HepG2 (cell line): ENCODE measurements around the gene HBA2. TPM values are rescaled to one million over a fixed set of nuclear protein-coding genes. Genes with fewer than 3 reads are reported as not detected.
"Not testable (repeated sequence)": the region's sequence is repeated elsewhere in the genome, so short reads cannot be mapped to it uniquely, and the experiment has no call there.

Experiments used
- ATAC-seq: fragments of 200-7000 bp; cut with Tn5 transposase; 3 replicates; pipeline ENCODE4 v1.9.1; 2020; ENCODE audit warnings: mild to moderate bottlenecking, moderate library complexity
- BruUV-seq: library from RNA; stranded (reverse); fragments of 400-500 nt; replicated peaks from 2 replicates; lab custom pipeline; 2021; lab: Mats Ljungman, UMichigan
- CTCF ChIA-PET: fragments of 300-600 bp; formaldehyde crosslinking; extraction: SDS; loops from one replicate; lab custom pipeline; 2021; ENCODE audit warnings: low total read pairs, inconsistent platforms, low intra/inter-chr PET ratio; lab: Yijun Ruan, JAX
- POLR2A ChIA-PET: fragments of 350-600 bp; sonication (Branson Sonifier 250); formaldehyde crosslinking; loops from one replicate; lab custom pipeline; 2020; ENCODE audit warnings: antibody characterized with exemption, inconsistent platforms; lab: Yijun Ruan, JAX
- DNase-seq: peaks from one replicate; pipeline ENCODE4 v3.0.0-alpha.2; 2015; ENCODE audit warnings: low spot score
- FAIRE-seq: peaks from 3 replicates; lab custom pipeline; 2011; peaks lifted over from hg19 to GRCh38; lab: Jason Lieb, UNC
- H2AFZ ChIP-seq: one replicate; pipeline ENCODE4 v1.6.1; 2011; ENCODE audit warnings: low read length, inconsistent platforms
- H3K27ac ChIP-seq: fragments of 300-600 bp; 3 replicates; pipeline ENCODE4 v1.8.0; 2011; ENCODE audit warnings: mixed run types, mild to moderate bottlenecking, mixed read lengths, low read length, inconsistent platforms; ENCODE audit not compliant: insufficient read depth; ENCODE audit errors: extremely low read length
- H3K27me3 ChIP-seq, 2 experiments: fragments of 200-600 bp in 1 of 2; 2 replicates in 1 of 2; 3 replicates in 1 of 2; pipeline versions ENCODE4 v1.6.0 to v1.8.0; 2011; ENCODE audit warnings: low read length in 2 of 2, mild to moderate bottlenecking in 2 of 2, moderate library complexity in 2 of 2, inconsistent platforms in 1 of 2; ENCODE audit not compliant: insufficient read depth in 2 of 2, control insufficient read depth in 1 of 2
- H3K36me3 ChIP-seq, 2 experiments: fragments of 200-600 bp in 1 of 2; replicated peaks in 1 of 2; 2 replicates in 1 of 2; 3 replicates in 1 of 2; pipeline versions ENCODE4 v1.5.1 to v1.8.0; 2011; ENCODE audit warnings: low read length in 2 of 2, inconsistent platforms in 1 of 2; ENCODE audit not compliant: insufficient read depth in 2 of 2, control insufficient read depth in 1 of 2
- H3K4me1 ChIP-seq: 2 replicates; pipeline ENCODE4 v1.5.1; 2012; ENCODE audit warnings: low read length, inconsistent platforms; ENCODE audit not compliant: insufficient read depth
- H3K4me2 ChIP-seq: 2 replicates; pipeline ENCODE4 v1.6.0; 2011; ENCODE audit warnings: low read depth, low read length, inconsistent platforms
- H3K4me3 ChIP-seq, 3 experiments: fragments of 200-600 bp in 1 of 3; sonication (generic), shearing (Covaris generic) in 1 of 3; replicated peaks in 1 of 3; 2 replicates each; pipeline ENCODE4 v1.5.1; 2011 to 2016; ENCODE audit warnings: low read length in 3 of 3, inconsistent platforms in 2 of 3, low read depth in 2 of 3, mild to moderate bottlenecking in 2 of 3, control low read depth in 1 of 3, mixed read lengths in 1 of 3; ENCODE audit not compliant: insufficient read depth in 1 of 3
- H3K79me2 ChIP-seq: one replicate; pipeline ENCODE4 v1.6.1; 2011; ENCODE audit warnings: low read length, inconsistent platforms; ENCODE audit not compliant: insufficient read depth
- H3K9ac ChIP-seq: 2 replicates; pipeline ENCODE4 v1.6.0; 2011; ENCODE audit warnings: mild to moderate bottlenecking, low read depth, low read length, inconsistent platforms; ENCODE audit not compliant: insufficient read depth
- H3K9me3 ChIP-seq: 2 replicates; pipeline ENCODE4 v1.5.1; 2012; ENCODE audit warnings: mild to moderate bottlenecking, low read length
- H4K20me1 ChIP-seq: 2 replicates; pipeline ENCODE4 v1.6.0; 2011; ENCODE audit warnings: inconsistent platforms, mild to moderate bottlenecking, low read length, moderate library complexity; ENCODE audit not compliant: insufficient read depth
- IKZF1 ChIP-seq: fragments of 450-650 bp; IDR thresholded peaks from 2 replicates; pipeline ENCODE4 v1.7.1; 2016
- IKZF4 ChIP-seq: sonication (generic); formaldehyde crosslinking; IDR thresholded peaks from 2 replicates; pipeline ENCODE4 v1.5.1; 2020; ENCODE audit warnings: borderline replicate concordance, mild to moderate bottlenecking, low read depth, missing genetic modification reagents; ENCODE audit errors: not compliant biosample characterization
- IKZF5 ChIP-seq: IDR thresholded peaks from 2 replicates; pipeline ENCODE4 v1.6.1; 2018; ENCODE audit warnings: missing genetic modification reagents, mild to moderate bottlenecking, missing compliant biosample characterization
- SKI ChIP-seq: fragments of 450-650 bp; IDR thresholded peaks from one replicate; pipeline ENCODE4 v1.6.1; 2018; ENCODE audit warnings: mild to moderate bottlenecking; ENCODE audit not compliant: partially characterized antibody
- ZFP62 ChIP-seq: sonication (generic); formaldehyde crosslinking; IDR thresholded peaks from 2 replicates; pipeline ENCODE4 v1.4.0; 2020; ENCODE audit warnings: missing genetic modification reagents
- ZMYM4 ChIP-seq: sonication (generic); formaldehyde crosslinking; IDR thresholded peaks from 2 replicates; pipeline ENCODE4 v1.8.1; 2023; ENCODE audit warnings: mild to moderate bottlenecking, missing genetic modification reagents
- ZNF350 ChIP-seq: sonication (generic); formaldehyde crosslinking; IDR thresholded peaks from 2 replicates; pipeline ENCODE4 v1.4.0; 2020; ENCODE audit warnings: mild to moderate bottlenecking, low read depth, missing genetic modification reagents, borderline replicate concordance
- ZNF557 ChIP-seq: sonication (generic); formaldehyde crosslinking; IDR thresholded peaks from 2 replicates; pipeline ENCODE4 v1.4.0; 2020; ENCODE audit warnings: missing genetic modification reagents
- ZNF572 ChIP-seq: sonication (generic); formaldehyde crosslinking; IDR thresholded peaks from 2 replicates; pipeline ENCODE4 v1.5.1; 2020; ENCODE audit warnings: mild to moderate bottlenecking, missing genetic modification reagents
- WGBS: methylation state at CpG from one replicate; pipeline ENCODE4 v1.1.6; 2017; ENCODE audit warnings: low lambda C conversion rate; 5-methylcytosine and 5-hydroxymethylcytosine counted together
- in situ Hi-C: cut with HindIII; loops from 2 replicates; pipeline ENCODE4 v1.10.0; 2017; ENCODE audit warnings: low pct_unique_long_range_greater_than_20kb; ENCODE audit not compliant: extremely low pct_ligation_motif_present
- intact Hi-C: fragments of 100-400 bp; cut with micrococcal nuclease; formaldehyde crosslinking; loops from one replicate; pipeline ENCODE4 v1.10.0; 2022; ENCODE audit not compliant: unreplicated experiment
- polyA plus RNA-seq, 8 experiments: library from polyadenylated mRNA; depleted of rRNA in 3 of 8; stranded (reverse) in 7 of 8; unstranded in 1 of 8; fragments of >200 nt; fragmentation: Illumina TruSeq in 4 of 8; extraction: Trizol in 4 of 8; gene quantifications; 2 replicates each; pipeline versions ENCODE4 v1.2.1 to v1.2.3, GENCODE V29; 2011 to 2016; ENCODE audit warnings: low read depth in 4 of 8, missing spikeins in 1 of 8, mixed read lengths in 1 of 8; ENCODE audit not compliant: insufficient read depth in 1 of 8
- total RNA-seq, 5 experiments: library from RNA; depleted of rRNA; stranded (reverse); fragments of >200 nt; fragmentation: Illumina TruSeq; extraction: Trizol; gene quantifications; 2 replicates each; pipeline ENCODE4 v1.2.3, GENCODE V29; 2016; ENCODE audit warnings: low read depth in 1 of 5
- TF ChIP-seq, protein P1 (sequence below): sonication (generic); formaldehyde crosslinking; IDR thresholded peaks from 2 replicates; pipeline ENCODE4 v1.4.0; 2020; ENCODE audit warnings: missing genetic modification reagents
- TF ChIP-seq, protein P2 (sequence below): sonication (generic); formaldehyde crosslinking; IDR thresholded peaks from 2 replicates; pipeline ENCODE4 v1.8.0; 2022; ENCODE audit warnings: missing genetic modification reagents, low read depth, mild to moderate bottlenecking, borderline replicate concordance

HBA2 gene
- total and polyA plus RNA-seq, 2 of the 13 experiments (the other 11 are each of a cell fraction or from before 2014, with no cell fraction given), result not detected

GRCh38 chr16:170788-171187 is 1.9 kb upstream of the HBA2 start:
- TF ChIP-seq ZMYM4 (CRISPR knock-in tag) (no peak), IKZF5 (CRISPR knock-in tag) (no peak), ZNF557 (CRISPR knock-in tag) (no peak), SKI (no peak), ZNF350 (no peak), IKZF4 (CRISPR knock-in tag) (no peak), ZFP62 (CRISPR knock-in tag) (no peak), IKZF1 (no peak), ZNF572 (CRISPR knock-in tag) (no peak)
- TF ChIP-seq, protein P1, sequence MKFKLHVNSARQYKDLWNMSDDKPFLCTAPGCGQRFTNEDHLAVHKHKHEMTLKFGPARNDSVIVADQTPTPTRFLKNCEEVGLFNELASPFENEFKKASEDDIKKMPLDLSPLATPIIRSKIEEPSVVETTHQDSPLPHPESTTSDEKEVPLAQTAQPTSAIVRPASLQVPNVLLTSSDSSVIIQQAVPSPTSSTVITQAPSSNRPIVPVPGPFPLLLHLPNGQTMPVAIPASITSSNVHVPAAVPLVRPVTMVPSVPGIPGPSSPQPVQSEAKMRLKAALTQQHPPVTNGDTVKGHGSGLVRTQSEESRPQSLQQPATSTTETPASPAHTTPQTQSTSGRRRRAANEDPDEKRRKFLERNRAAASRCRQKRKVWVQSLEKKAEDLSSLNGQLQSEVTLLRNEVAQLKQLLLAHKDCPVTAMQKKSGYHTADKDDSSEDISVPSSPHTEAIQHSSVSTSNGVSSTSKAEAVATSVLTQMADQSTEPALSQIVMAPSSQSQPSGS (CRISPR knock-in tag), result no peak
- TF ChIP-seq, protein P2, sequence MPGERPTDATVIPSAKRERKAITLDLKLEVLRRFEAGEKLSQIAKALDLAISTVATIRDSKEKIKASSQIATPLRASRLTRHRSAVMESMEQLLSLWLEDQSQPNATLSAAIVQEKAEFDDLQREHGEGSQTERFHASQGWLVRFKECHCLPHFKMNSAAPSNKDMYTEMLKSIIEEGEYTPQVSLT (CRISPR knock-in tag), result no peak
- POLR2A ChIA-PET, result no interaction called here
- H3K9me3 ChIP-seq, result no peaks in the 10 kb centered on the region
- in situ Hi-C loops (no loop called here), intact Hi-C loops (no loop called here)
- no peaks in the 10 kb centered on the region for H3K36me3 ChIP-seq
- FAIRE-seq (no peak), ATAC-seq (no peak), DNase-seq (no peak)
- WGBS, result 59% methylated on average over 1 of the region's 1 CpG
- H3K27ac ChIP-seq, result no peak overlapping the region
- 0 out of 2 replicates have a peak, but pooled peaks cover 16% of the 10 kb centered on the region for H3K4me1 ChIP-seq
- H3K4me2 ChIP-seq, result no peak overlapping the region
- no peak overlapping the region for H2AFZ ChIP-seq
- CTCF ChIA-PET, result no interaction called here
- peaks cover 19 to 42% of the 10 kb centered on the region in 2 experiments for H3K27me3 ChIP-seq
- no peaks in the 10 kb centered on the region for H3K79me2 ChIP-seq
- no TSS peak for BruUV-seq
- 0 out of 2 replicates have a peak, but pooled peaks cover 2% of the 10 kb centered on the region for H4K20me1 ChIP-seq
- H3K4me3 ChIP-seq, result no peak overlapping the region
- no peak overlapping the region for H3K9ac ChIP-seq

DNA sequence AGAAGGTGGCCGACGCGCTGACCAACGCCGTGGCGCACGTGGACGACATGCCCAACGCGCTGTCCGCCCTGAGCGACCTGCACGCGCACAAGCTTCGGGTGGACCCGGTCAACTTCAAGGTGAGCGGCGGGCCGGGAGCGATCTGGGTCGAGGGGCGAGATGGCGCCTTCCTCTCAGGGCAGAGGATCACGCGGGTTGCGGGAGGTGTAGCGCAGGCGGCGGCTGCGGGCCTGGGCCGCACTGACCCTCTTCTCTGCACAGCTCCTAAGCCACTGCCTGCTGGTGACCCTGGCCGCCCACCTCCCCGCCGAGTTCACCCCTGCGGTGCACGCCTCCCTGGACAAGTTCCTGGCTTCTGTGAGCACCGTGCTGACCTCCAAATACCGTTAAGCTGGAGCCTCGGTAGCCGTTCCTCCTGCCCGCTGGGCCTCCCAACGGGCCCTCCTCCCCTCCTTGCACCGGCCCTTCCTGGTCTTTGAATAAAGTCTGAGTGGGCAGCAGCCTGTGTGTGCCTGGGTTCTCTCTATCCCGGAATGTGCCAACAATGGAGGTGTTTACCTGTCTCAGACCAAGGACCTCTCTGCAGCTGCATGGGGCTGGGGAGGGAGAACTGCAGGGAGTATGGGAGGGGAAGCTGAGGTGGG is 657 bp downstream of the HBA2 start:
- ATAC-seq, H3K36me3 ChIP-seq, H3K4me3 ChIP-seq, intact Hi-C loops, H3K79me2 ChIP-seq, H2AFZ ChIP-seq, in situ Hi-C loops, H3K27ac ChIP-seq, CTCF ChIA-PET, H3K9ac ChIP-seq, POLR2A ChIA-PET, FAIRE-seq, H3K9me3 ChIP-seq, H3K4me1 ChIP-seq, H4K20me1 ChIP-seq, DNase-seq, BruUV-seq, H3K4me2 ChIP-seq: not testable (repeated sequence)
- H3K27me3 ChIP-seq, result peaks cover 2 to 28% of the 10 kb centered on the region in 2 experiments; a peak in 4 of 5 replicates
- WGBS, result 0% methylated on average over 1 of the region's 44 CpGs
